Right lobe of liver (tissue), 6 donors: ENCODE results near the gene KRTAP12-1. TPM values are rescaled to one million over a fixed set of nuclear protein-coding genes. Genes with fewer than 3 reads are reported as not detected.

Source experiments
- ATAC-seq, 4 donors: fragments of 200-7000 bp; cut with Tn5 transposase; one replicate each; pipeline ENCODE4 v1.9.1; 2020; ENCODE audit warnings: mild to moderate bottlenecking in 4 of 4, moderate library complexity in 4 of 4
- DNase-seq, 3 donors: peaks; one replicate each; pipeline ENCODE4 v3.0.0-alpha.2; 2020
- H3K27ac ChIP-seq, 3 donors: fragments of 200-600 bp; one replicate each; pipeline ENCODE4 v1.8.0; 2022
- H3K27me3 ChIP-seq, 2 donors: fragments of 200-600 bp; one replicate each; pipeline ENCODE4 v1.8.0; 2022
- H3K36me3 ChIP-seq, 4 donors: fragments of 200-600 bp; sonication (generic) in 1 of 4; one replicate each; pipeline versions ENCODE4 v1.5.1 to v1.8.0; 2017 to 2022; ENCODE audit warnings: control low read depth in 1 of 4
- H3K4me1 ChIP-seq, 4 donors: fragments of 200-600 bp; sonication (generic) in 1 of 4; one replicate each; pipeline versions ENCODE4 v1.5.1 to v1.8.0; 2017 to 2022; ENCODE audit warnings: control low read depth in 1 of 4
- H3K4me3 ChIP-seq, 3 donors: fragments of 200-600 bp; one replicate each; pipeline ENCODE4 v1.8.0; 2022
- H3K9me3 ChIP-seq, 4 donors: fragments of 200-600 bp; sonication (generic) in 1 of 4; one replicate each; pipeline versions ENCODE4 v1.5.1 to v1.8.0; 2017 to 2022; ENCODE audit warnings: control low read depth in 1 of 4
- CTCF ChIP-seq, 4 donors: fragments of 200-600 bp in 3 of 4; fragments of 450-650 bp in 1 of 4; IDR thresholded peaks; one replicate each; pipeline versions ENCODE4 v1.5.1 to v1.8.0; 2016 to 2022; ENCODE audit warnings: antibody characterized with exemption in 4 of 4, mild to moderate bottlenecking in 2 of 4
- POLR2A ChIP-seq: fragments of 450-650 bp; IDR thresholded peaks from one replicate; pipeline ENCODE4 v1.6.1; 2017; ENCODE audit warnings: antibody characterized with exemption, mild to moderate bottlenecking
- WGBS: methylation state at CpG from one replicate; pipeline ENCODE4 v1.1.6; 2018; ENCODE audit warnings: low coverage, low lambda C conversion rate; ENCODE audit not compliant: insufficient coverage; ENCODE audit errors: missing lambda C conversion rate; 5-methylcytosine and 5-hydroxymethylcytosine counted together
- intact Hi-C, 2 donors: fragments of 100-400 bp; cut with DNase I; formaldehyde crosslinking; loops; one replicate each; pipeline versions ENCODE4 v1.11.2 to v1.14.1; 2022
- total RNA-seq, 6 experiments: library from RNA; depleted of rRNA in 2 of 6; stranded (reverse); fragments of >200 nt in 2 of 6; fragmentation: NEBNext Ultra II Directional in 3 of 6; extraction: Animal tissue kit (Norgen Biotek cat#: 25700) in 3 of 6; gene quantifications; one replicate each; pipeline versions ENCODE4 v1.1.0 to v1.2.4, GENCODE V29; 2016 to 2023
- donor health status: DM: no; HTN: yes; CAD: no.
- donor health status: DM: no; HTN: no; CAD: no.
- donor health status: DM: no; HTN: no; CAD: no.
- donor health status: DM: no; HTN: yes; CAD: no.
- donor health status: DM: no; HTN: yes; CAD: no.

The KRTAP12-1 gene
- total RNA-seq, 6 experiments from 2014 or later: not detected

- ATAC-seq (no peak), DNase-seq (no peak)
- H3K36me3 ChIP-seq: no peaks in the 10 kb centered on the region
Measured at GRCh38 chr21:44671911-44672310, 10.1 kb downstream of the KRTAP12-1 start.

DNA sequence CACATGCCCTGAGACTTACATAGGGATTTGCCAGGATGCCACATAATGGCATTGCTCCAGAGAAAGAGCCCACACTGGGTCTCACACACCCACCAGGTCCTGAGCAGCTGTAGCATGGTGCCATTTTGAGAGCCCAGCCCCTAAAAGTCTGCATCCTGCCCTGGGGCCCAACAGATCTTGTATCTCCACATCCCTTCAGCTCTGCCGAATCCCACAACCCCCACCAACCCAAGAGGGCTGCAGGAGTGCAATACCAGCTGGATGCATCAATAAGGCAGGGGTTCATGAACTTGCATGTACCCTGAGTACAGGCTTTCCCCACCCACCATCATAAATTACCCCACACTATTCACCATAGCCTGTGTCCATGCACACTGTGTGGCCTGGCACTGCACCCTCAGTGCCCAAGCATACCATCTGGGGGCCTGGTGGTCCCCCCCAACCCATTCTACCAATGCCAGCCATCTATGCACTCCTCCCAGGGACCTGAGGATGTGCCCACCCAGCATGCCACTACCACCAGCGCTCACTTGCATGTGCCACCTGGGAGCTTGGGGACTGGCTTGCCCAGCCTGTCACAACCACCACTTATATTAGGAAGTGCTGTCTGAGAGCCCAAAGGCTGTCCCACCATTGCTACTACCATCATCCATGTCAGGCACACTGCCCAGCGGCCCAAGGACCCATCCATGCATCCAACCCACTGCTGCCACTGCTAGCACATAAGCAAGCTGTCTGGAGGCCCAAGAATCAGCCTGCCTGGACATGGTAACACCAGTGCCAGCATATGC is 11.1 kb downstream of the KRTAP12-1 start:
- ATAC-seq (no peak), DNase-seq (no peak)
- no peak overlapping the region for H3K27ac ChIP-seq
- WGBS: 49% methylated on average over 3 of the region's 3 CpGs
- H3K9me3 ChIP-seq: peaks cover 0 to 4% (median 0%) of the 10 kb centered on the region in 4 donors
- no peaks in the 10 kb centered on the region for H3K36me3 ChIP-seq
- no peaks in the 10 kb centered on the region for H3K4me1 ChIP-seq
- no peaks in the 10 kb centered on the region for H3K27me3 ChIP-seq
- no peak overlapping the region for H3K4me3 ChIP-seq
- TF ChIP-seq CTCF (IDR thresholded peaks at IDR 0.05): no peak
- intact Hi-C loops: no loop called here

More at GRCh38 chr21:44671911-44672310, 10.1 kb downstream of the KRTAP12-1 start:
- H3K9me3 ChIP-seq: peaks cover 0 to 4% (median 0%) of the 10 kb centered on the region in 4 donors
- H3K27me3 ChIP-seq: no peaks in the 10 kb centered on the region
- no peak overlapping the region for H3K4me3 ChIP-seq
- WGBS: no CpG with 5 or more reads among the region's 1 CpG
- H3K27ac ChIP-seq: no peak overlapping the region
- intact Hi-C loops: no loop called here
- TF ChIP-seq POLR2A (no peak), CTCF (IDR thresholded peaks at IDR 0.05) (no peak)
- no peaks in the 10 kb centered on the region for H3K4me1 ChIP-seq

GRCh38 chr21:44667612-44668011 is 14.4 kb downstream of the KRTAP12-1 start:
- Histone ChIP-seq H3K27ac (no peak overlapping the region), H3K9me3 (no peaks in the 10 kb centered on the region), H3K36me3 (no peaks in the 10 kb centered on the region), H3K4me3 (no peak overlapping the region), H3K4me1 (no peaks in the 10 kb centered on the region), H3K27me3 (no peaks in the 10 kb centered on the region)
- intact Hi-C loops: no loop called here
- DNase-seq (no peak), ATAC-seq (no peak)
- WGBS: 44% methylated on average over 1 of the region's 1 CpG
- no peak for TF ChIP-seq POLR2A
- TF ChIP-seq CTCF (IDR thresholded peaks at IDR 0.05): no peak

GRCh38 chr21:44666401-44667320 is 15.3 kb downstream of the KRTAP12-1 start, which contains the start of gene KRTAP12-2:
KRTAP12-2 (minus strand) TSS chr21:44666927; CDS start chr21:44666886, 41 bp downstream.
- H3K27me3 ChIP-seq: no peaks in the 10 kb centered on the region
- ATAC-seq: peak in 1 of 4 donors; percentile 39

More at GRCh38 chr21:44666401-44667320, 15.3 kb downstream of the KRTAP12-1 start, which contains the start of gene KRTAP12-2:
- DNase-seq: no peak
- Histone ChIP-seq H3K4me3 (no peak within 1 kb of the TSS), H3K4me1 (no peaks in the 10 kb centered on the region), H3K36me3 (no peaks in the 10 kb centered on the region), H3K9me3 (no peaks in the 10 kb centered on the region), H3K27ac (no peak within 1 kb of the TSS)
- TF ChIP-seq POLR2A (no peak), CTCF (IDR thresholded peaks at IDR 0.05) (no peak)
- WGBS: 55% methylated on average over 2 of the region's 19 CpGs
- intact Hi-C loops: no loop called here
